ENCODE results near the gene NBPF1.
"Not testable (repeated sequence)": the region's sequence is repeated elsewhere in the genome, so short reads cannot be mapped to it uniquely, and the experiment has no call there.

Gene NBPF1

DNA sequence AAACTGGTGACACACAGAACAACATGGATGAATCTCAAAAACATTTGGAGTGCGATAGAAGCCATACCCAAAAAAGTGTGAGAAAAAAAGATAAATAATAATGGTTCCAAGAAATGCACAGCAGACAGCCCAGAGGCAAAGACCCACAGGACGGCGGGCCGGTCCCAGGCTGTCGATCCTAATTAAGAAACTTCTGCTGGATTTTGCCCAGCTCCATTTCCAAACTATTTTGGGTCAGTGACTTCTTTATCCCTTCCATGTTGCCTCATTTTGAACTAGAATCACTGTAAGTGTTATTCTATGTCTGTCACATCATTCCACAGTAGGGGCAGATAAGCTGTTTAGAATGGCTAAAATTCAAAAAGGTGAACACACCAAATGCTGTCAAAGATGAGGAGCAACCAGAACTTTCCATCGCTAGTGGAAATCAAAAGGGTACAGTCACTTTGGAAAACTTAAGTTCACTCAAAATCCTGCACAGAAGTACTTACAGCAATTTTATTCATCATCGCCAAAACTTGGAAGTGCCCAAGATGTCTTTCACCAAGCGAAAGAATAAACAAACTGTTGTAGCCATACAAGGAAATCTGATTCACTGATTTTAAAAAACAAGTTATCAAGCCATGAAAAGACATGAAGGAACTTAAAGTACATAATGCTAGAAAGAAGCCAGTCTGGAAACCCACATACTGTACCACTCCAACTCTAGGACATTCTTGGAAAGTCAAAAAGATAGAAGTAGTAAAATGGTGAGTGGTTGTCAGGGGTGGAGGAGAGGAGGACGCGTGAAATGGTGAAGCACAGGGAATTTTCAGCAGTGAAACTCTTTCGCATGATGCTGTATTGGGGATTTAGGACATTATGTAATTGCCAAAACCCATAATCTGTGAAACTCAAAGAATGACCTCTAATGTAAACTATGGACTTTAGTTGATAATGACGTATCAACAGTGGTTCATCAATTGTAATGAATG, 7.5 kb downstream of the NBPF1 start:
- Mint-ChIP-seq H3K27ac (no peak overlapping the region), H3K36me3 (ENCODE audit: low read depth) (no peaks in the 10 kb centered on the region)

GRCh38 chr1:16605213-16605525, 8.2 kb downstream of the NBPF1 start:
- H3K27ac Mint-ChIP-seq: no peak overlapping the region
- H3K4me3 Mint-ChIP-seq: no peak overlapping the region
- H3K4me1 Mint-ChIP-seq: no peaks in the 10 kb centered on the region
- no peak for DNase-seq
- H3K36me3 Mint-ChIP-seq (ENCODE audit: low read depth): no peaks in the 10 kb centered on the region
- H3K9me3 Mint-ChIP-seq: no peaks in the 10 kb centered on the region
- TF ChIP-seq CTCF (IDR thresholded peaks at IDR 0.05): no peak
- no peaks in the 10 kb centered on the region for H3K27me3 Mint-ChIP-seq (ENCODE audit: low read depth, poor library complexity)

More for the DNA sequence above, 7.5 kb downstream of the NBPF1 start:
- H3K4me1 Mint-ChIP-seq: no peaks in the 10 kb centered on the region
- no peaks in the 10 kb centered on the region for H3K9me3 Mint-ChIP-seq
- no peak for TF ChIP-seq CTCF (IDR thresholded peaks at IDR 0.05)
- H3K27me3 Mint-ChIP-seq (ENCODE audit: low read depth, poor library complexity): no peaks in the 10 kb centered on the region
- H3K4me3 Mint-ChIP-seq: no peak overlapping the region
- no peak for DNase-seq

DNA sequence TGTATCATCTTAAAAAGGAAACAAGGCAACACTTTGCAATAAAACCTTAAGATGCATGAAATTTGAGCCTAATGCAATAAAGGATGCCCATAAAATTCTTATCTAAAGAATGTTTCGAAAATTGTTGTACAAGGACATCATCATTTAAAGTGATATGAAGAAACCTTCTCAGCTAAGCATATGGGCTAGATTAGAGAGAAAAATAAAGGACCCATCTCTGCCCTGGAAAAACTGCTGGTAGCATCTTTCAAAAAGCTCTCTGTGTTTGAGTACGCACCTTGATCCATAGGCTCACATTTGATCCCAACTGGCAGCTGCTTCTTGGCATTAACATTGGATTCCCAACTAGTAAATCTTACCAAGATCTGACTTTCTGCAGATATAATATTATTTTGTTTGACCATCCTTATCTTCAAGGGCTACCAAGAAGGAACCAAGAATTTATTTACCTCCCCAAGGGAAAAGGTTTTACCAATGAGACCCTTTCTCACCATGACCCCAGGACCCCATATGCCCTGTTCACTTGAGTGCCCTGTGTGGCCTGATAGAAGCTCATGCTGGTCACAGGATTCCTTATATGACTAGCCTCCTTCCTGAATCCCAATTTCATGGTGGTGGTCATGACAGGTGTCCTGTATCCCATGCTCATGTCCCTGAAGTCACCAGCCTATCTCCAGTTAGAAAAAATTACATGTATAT, 8.7 kb downstream of the NBPF1 start:
- H3K27ac Mint-ChIP-seq, H3K4me3 Mint-ChIP-seq: not testable (repeated sequence)

GRCh38 chr1:16603623-16604022, 9.7 kb downstream of the NBPF1 start:
- H3K27me3 Mint-ChIP-seq (ENCODE audit: low read depth, poor library complexity); H3K36me3 Mint-ChIP-seq (ENCODE audit: low read depth); H3K9me3 Mint-ChIP-seq; H3K4me1 Mint-ChIP-seq; H3K4me3 Mint-ChIP-seq; DNase-seq; H3K27ac Mint-ChIP-seq: not testable (repeated sequence)

More for the DNA sequence above, 8.7 kb downstream of the NBPF1 start:
- H3K27me3 Mint-ChIP-seq (ENCODE audit: low read depth, poor library complexity); DNase-seq; H3K4me1 Mint-ChIP-seq; H3K36me3 Mint-ChIP-seq (ENCODE audit: low read depth); H3K9me3 Mint-ChIP-seq: not testable (repeated sequence)

- not testable (repeated sequence) for H3K27me3 Mint-ChIP-seq (ENCODE audit: low read depth, poor library complexity); H3K4me1 Mint-ChIP-seq; H3K4me3 Mint-ChIP-seq; H3K9me3 Mint-ChIP-seq; H3K27ac Mint-ChIP-seq; H3K36me3 Mint-ChIP-seq (ENCODE audit: low read depth); DNase-seq
These were observed 10.9 kb downstream of the NBPF1 start for GRCh38 chr1:16602336-16603011.

DNA sequence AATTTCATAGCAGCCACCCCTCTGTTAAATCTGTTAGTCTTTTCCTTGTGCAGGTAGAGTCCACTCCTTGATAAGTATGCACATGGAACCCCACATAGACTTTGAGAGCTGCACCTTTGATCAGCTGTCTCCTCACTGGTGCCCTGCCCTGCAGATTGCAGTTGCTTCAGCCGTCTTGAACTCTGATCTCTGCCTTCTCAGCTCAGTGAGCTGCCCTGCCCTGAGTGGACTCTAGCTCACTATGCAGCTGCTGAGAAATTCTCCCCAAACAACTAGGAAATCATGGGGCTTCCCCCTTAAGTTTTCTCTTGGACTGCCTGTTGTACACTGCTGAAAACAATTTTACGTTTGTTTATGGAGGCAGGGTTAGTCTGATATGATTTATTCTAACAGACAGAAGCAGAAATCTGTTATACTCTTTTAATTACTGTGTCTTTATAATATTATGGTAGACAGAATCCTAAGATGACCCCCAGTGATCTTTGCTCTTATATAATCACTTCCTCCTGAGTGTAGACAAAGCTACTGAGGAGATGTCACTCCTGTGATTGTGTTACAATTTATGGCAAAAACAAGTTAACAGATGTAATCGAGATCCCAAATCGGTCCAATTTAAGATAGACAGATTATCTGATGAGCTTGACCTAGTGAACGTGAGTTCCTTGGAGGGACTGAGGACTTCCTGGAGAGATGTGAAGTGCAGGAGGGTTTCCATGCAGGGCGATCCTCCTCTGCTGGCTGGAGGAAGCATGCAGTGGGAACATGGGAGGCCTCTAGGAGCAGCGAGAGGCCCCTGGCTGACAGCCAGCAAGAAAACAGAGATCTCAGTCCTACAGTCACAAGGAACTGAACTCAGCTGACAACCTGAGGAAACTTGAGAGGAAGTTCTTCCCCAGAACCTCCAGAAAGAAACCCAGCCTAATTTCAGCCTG, 12.2 kb downstream of the NBPF1 start:
- H3K27ac Mint-ChIP-seq; DNase-seq; H3K27me3 Mint-ChIP-seq (ENCODE audit: low read depth, poor library complexity): not testable (repeated sequence)

GRCh38 chr1:16599326-16599725, 14.0 kb downstream of the NBPF1 start:
- not testable (repeated sequence) for H3K9me3 Mint-ChIP-seq; DNase-seq; H3K27me3 Mint-ChIP-seq (ENCODE audit: low read depth, poor library complexity); H3K4me1 Mint-ChIP-seq; H3K36me3 Mint-ChIP-seq (ENCODE audit: low read depth); H3K27ac Mint-ChIP-seq; H3K4me3 Mint-ChIP-seq

More for the DNA sequence above, 12.2 kb downstream of the NBPF1 start:
- H3K4me1 Mint-ChIP-seq; H3K36me3 Mint-ChIP-seq (ENCODE audit: low read depth); H3K9me3 Mint-ChIP-seq; H3K4me3 Mint-ChIP-seq: not testable (repeated sequence)

DNA sequence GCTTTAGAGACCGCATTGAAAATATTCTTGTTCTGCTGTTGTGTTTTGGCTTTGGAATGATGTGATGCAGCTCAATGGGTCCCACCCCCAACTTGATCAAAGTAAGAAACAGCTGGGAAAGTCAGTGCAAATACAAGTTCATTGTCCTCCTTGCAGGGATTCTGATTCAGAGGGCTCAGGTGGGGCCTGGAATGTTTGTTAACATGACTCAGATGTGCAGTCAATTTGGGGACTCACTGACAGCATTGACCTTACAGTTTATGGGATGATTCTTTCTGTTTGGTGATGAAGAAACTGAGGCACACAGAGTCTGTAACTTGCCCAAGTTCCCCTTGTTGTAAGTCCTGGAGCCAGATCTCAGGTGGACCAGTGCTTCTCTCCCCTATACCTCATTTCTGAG, 18.1 kb downstream of the NBPF1 start:
- not testable (repeated sequence) for H3K36me3 Mint-ChIP-seq (ENCODE audit: low read depth); H3K4me3 Mint-ChIP-seq; H3K9me3 Mint-ChIP-seq; H3K27ac Mint-ChIP-seq; DNase-seq; H3K4me1 Mint-ChIP-seq; H3K27me3 Mint-ChIP-seq (ENCODE audit: low read depth, poor library complexity)

GRCh38 chr1:16591845-16592244, 21.5 kb downstream of the NBPF1 start:
- not testable (repeated sequence) for H3K4me3 Mint-ChIP-seq; H3K27ac Mint-ChIP-seq; H3K27me3 Mint-ChIP-seq (ENCODE audit: low read depth, poor library complexity); H3K4me1 Mint-ChIP-seq; H3K9me3 Mint-ChIP-seq; DNase-seq
- peaks cover 16% of the 10 kb centered on the region for H3K36me3 Mint-ChIP-seq (ENCODE audit: low read depth)

- not testable (repeated sequence) for H3K27ac Mint-ChIP-seq; H3K4me1 Mint-ChIP-seq; H3K9me3 Mint-ChIP-seq; H3K27me3 Mint-ChIP-seq (ENCODE audit: low read depth, poor library complexity); DNase-seq; H3K4me3 Mint-ChIP-seq
- H3K36me3 Mint-ChIP-seq (ENCODE audit: low read depth): peaks cover 33% of the 10 kb centered on the region
These were observed 25.3 kb downstream of the NBPF1 start for GRCh38 chr1:16588081-16588480.

GRCh38 chr1:16587639-16588038, 25.7 kb downstream of the NBPF1 start:
- H3K27me3 Mint-ChIP-seq (ENCODE audit: low read depth, poor library complexity); H3K4me3 Mint-ChIP-seq; DNase-seq; H3K27ac Mint-ChIP-seq; H3K9me3 Mint-ChIP-seq; H3K4me1 Mint-ChIP-seq: not testable (repeated sequence)
- peaks cover 36% of the 10 kb centered on the region for H3K36me3 Mint-ChIP-seq (ENCODE audit: low read depth)
